GM12878 (cell line): ENCODE data around the gene PLPP3. TPM values are rescaled to one million over a fixed set of nuclear protein-coding genes. Genes with fewer than 3 reads are reported as not detected.

Experiments used
- ATAC-seq: fragments of 200-7000 bp; cut with Tn5 transposase; 3 replicates; pipeline ENCODE4 v1.9.1; 2020; ENCODE audit warnings: mild to moderate bottlenecking, moderate library complexity
- BruUV-seq: library from RNA; stranded (reverse); fragments of 400-500 nt; replicated peaks from 2 replicates; lab custom pipeline; 2021; lab: Mats Ljungman, UMichigan
- CTCF ChIA-PET: fragments of 300-600 bp; sonication (Branson Sonifier 250); formaldehyde crosslinking; extraction: SDS; loops from one replicate; lab custom pipeline; 2021; ENCODE audit warnings: inconsistent platforms; lab: Yijun Ruan, JAX
- POLR2A ChIA-PET: fragments of 350-600 bp; formaldehyde crosslinking; extraction: SDS; loops from one replicate; lab custom pipeline; 2021; ENCODE audit warnings: inconsistent platforms; lab: Charles Lee
- RAD21 ChIA-PET: fragments of 300-600 bp; sonication (Branson Sonifier 250); formaldehyde crosslinking; loops from one replicate; lab custom pipeline; 2023; ENCODE audit warnings: antibody characterized with exemption; ENCODE audit not compliant: unreplicated experiment; lab: Charles Lee
- SMC1A ChIA-PET: fragments of 300-600 bp; sonication (Branson Sonifier 250); formaldehyde crosslinking; loops from one replicate; lab custom pipeline; 2023; ENCODE audit not compliant: unreplicated experiment, uncharacterized antibody; lab: Charles Lee
- DNase-seq: peaks from one replicate; pipeline ENCODE4 v3.0.0-alpha.2; 2011; ENCODE audit warnings: low read depth, low spot score
- FAIRE-seq: peaks from 3 replicates; lab custom pipeline; 2011; peaks lifted over from hg19 to GRCh38; lab: Jason Lieb, UNC
- H2AFZ ChIP-seq: 2 replicates; pipeline ENCODE4 v1.6.0; 2011; ENCODE audit warnings: low read depth, low read length, control low read depth; ENCODE audit not compliant: control insufficient read depth
- H3K27ac ChIP-seq: 2 replicates; pipeline ENCODE4 v1.5.1; 2011; ENCODE audit warnings: control low read depth; ENCODE audit not compliant: control insufficient read depth, insufficient read depth
- H3K27me3 ChIP-seq, 2 experiments: replicated peaks in 1 of 2; 2 replicates each; pipeline versions ENCODE4 v1.6.0 to v1.6.1; 2011; ENCODE audit warnings: low read length in 1 of 2; ENCODE audit not compliant: control insufficient read depth in 2 of 2, insufficient read depth in 2 of 2
- H3K36me3 ChIP-seq, 2 experiments: 2 replicates each; pipeline ENCODE4 v1.5.1; 2011; ENCODE audit warnings: low read length in 1 of 2; ENCODE audit not compliant: control insufficient read depth in 2 of 2, insufficient read depth in 2 of 2
- H3K4me1 ChIP-seq: 2 replicates; pipeline ENCODE4 v1.6.1; 2011; ENCODE audit warnings: mild to moderate bottlenecking, low read length, moderate library complexity, mixed read lengths; ENCODE audit not compliant: control insufficient read depth, insufficient read depth
- H3K4me2 ChIP-seq: 2 replicates; pipeline ENCODE4 v1.6.0; 2011; ENCODE audit warnings: control low read depth; ENCODE audit not compliant: control insufficient read depth, insufficient read depth
- H3K4me3 ChIP-seq: fragments of 200-600 bp; sonication (generic); 2 replicates; pipeline ENCODE4 v1.5.1; 2016
- H3K79me2 ChIP-seq: 2 replicates; pipeline ENCODE4 v1.6.0; 2011; ENCODE audit warnings: low read length; ENCODE audit not compliant: control insufficient read depth, insufficient read depth
- H3K9ac ChIP-seq: 2 replicates; pipeline ENCODE4 v1.8.0; 2011; ENCODE audit warnings: low read length, control low read depth, mixed read lengths; ENCODE audit not compliant: control insufficient read depth, insufficient read depth
- H3K9me3 ChIP-seq: replicated peaks from 3 replicates; pipeline ENCODE4 v1.5.1; 2011; ENCODE audit warnings: mild to moderate bottlenecking, low read length; ENCODE audit not compliant: control insufficient read depth, insufficient read depth
- H4K20me1 ChIP-seq: 2 replicates; pipeline ENCODE4 v1.6.0; 2011; ENCODE audit not compliant: control insufficient read depth, insufficient read depth
- BHLHE40 ChIP-seq, 2 experiments: fragments of 450-650 bp in 1 of 2; IDR thresholded peaks; 2 replicates each; pipeline ENCODE4 v1.6.1; 2011 to 2017; ENCODE audit warnings: low read depth in 2 of 2, borderline replicate concordance in 1 of 2, improper control_type of control experiment in 1 of 2, low read length in 1 of 2, mild to moderate bottlenecking in 1 of 2
- KDM1A ChIP-seq: fragments of 200-600 bp; sonication (generic); IDR thresholded peaks from 2 replicates; pipeline ENCODE4 v1.6.1; 2016; ENCODE audit warnings: borderline replicate concordance
- MEF2A ChIP-seq: IDR thresholded peaks from 2 replicates; pipeline ENCODE4 v1.6.1; 2011; ENCODE audit warnings: low read depth, mild to moderate bottlenecking, low read length, moderate library complexity; ENCODE audit not compliant: insufficient read depth
- NR2C2 ChIP-seq: IDR thresholded peaks from 2 replicates; pipeline ENCODE4 v1.6.1; 2011; ENCODE audit warnings: borderline replicate concordance, low read depth; ENCODE audit not compliant: control insufficient read depth, insufficient read length
- NR2F1 ChIP-seq: fragments of 450-650 bp; conservative IDR thresholded peaks from 2 replicates; pipeline ENCODE4 v1.6.1; 2017; ENCODE audit warnings: mild to moderate bottlenecking
- POLR2AphosphoS2 ChIP-seq: IDR thresholded peaks from 2 replicates; pipeline ENCODE4 v1.6.1; 2011; ENCODE audit warnings: low read depth, mild to moderate bottlenecking, low read length, improper control_type of control experiment, moderate library complexity
- SREBF1 ChIP-seq: IDR thresholded peaks from 2 replicates; pipeline ENCODE4 v1.6.1; 2012; ENCODE audit warnings: mild to moderate bottlenecking, low read length
- SRF ChIP-seq, 2 experiments: IDR thresholded peaks; 2 replicates each; pipeline ENCODE4 v1.6.1; 2011; ENCODE audit warnings: low read depth in 2 of 2, low read length in 2 of 2, mild to moderate bottlenecking in 1 of 2, moderate library complexity in 1 of 2
- WGBS: methylation state at CpG from one replicate; pipeline ENCODE4 v1.1.6; 2016; ENCODE audit warnings: low lambda C conversion rate; ENCODE audit not compliant: insufficient replicate concordance, insufficient coverage; ENCODE audit errors: missing lambda C conversion rate; 5-methylcytosine and 5-hydroxymethylcytosine counted together
- in situ Hi-C: fragments of 300-500 bp; cut with MboI; formaldehyde crosslinking; loops from 9 replicates; pipeline ENCODE4 v1.14.3; 2018; ENCODE audit warnings: mixed read lengths
- intact Hi-C: fragments of 100-400 bp; cut with micrococcal nuclease; formaldehyde crosslinking; loops from one replicate; pipeline ENCODE4 v1.14.2; 2022; ENCODE audit not compliant: unreplicated experiment
- polyA plus RNA-seq, 11 experiments: library from polyadenylated mRNA; depleted of rRNA in 4 of 11; unstranded in 6 of 11; stranded (reverse) in 5 of 11; fragments of >200 nt; fragmentation: Nextera tagmentation in 4 of 11; fragmentation: Illumina TruSeq in 1 of 11; extraction: Ambion mirVana in 4 of 11; extraction: Trizol in 1 of 11; gene quantifications; 1 replicate in 1 of 11; 2 replicates in 10 of 11; pipeline versions ENCODE4 v1.2.1 to v1.2.3, GENCODE V29; 2011 to 2016; ENCODE audit warnings: inconsistent platforms in 2 of 11, missing spikeins in 2 of 11, low read depth in 1 of 11
- total RNA-seq, 4 experiments: library from RNA; depleted of rRNA in 3 of 4; stranded (reverse); fragments of >200 nt in 3 of 4; fragmentation: Illumina TruSeq in 1 of 4; extraction: Trizol in 1 of 4; gene quantifications; 2 replicates each; pipeline versions ENCODE4 v1.2.1 to v1.2.3, GENCODE V29; 2013 to 2021
- TF ChIP-seq, protein P1 (sequence below): IDR thresholded peaks from 2 replicates; pipeline ENCODE4 v1.6.1; 2012; ENCODE audit warnings: mild to moderate bottlenecking, low read depth, low read length
- TF ChIP-seq, protein P2 (sequence below): fragments of 450-650 bp; IDR thresholded peaks from 2 replicates; pipeline ENCODE4 v1.6.1; 2016; ENCODE audit warnings: mild to moderate bottlenecking

Gene PLPP3
- total and polyA plus RNA-seq, 10 of the 15 experiments (the other 5 are each of a cell fraction or from before 2014, with no cell fraction given), result 6.4 to 26.8 (median 9.5) TPM

- Histone ChIP-seq H3K36me3 (no peaks in the 10 kb centered on the region), H2AFZ (no peak overlapping the region), H3K9ac (no peak overlapping the region), H3K4me2 (no peak overlapping the region), H3K9me3 (no peaks in the 10 kb centered on the region), H3K4me1 (no peaks in the 10 kb centered on the region), H3K27me3 (peaks cover 0 to under 1% of the 10 kb centered on the region in 2 experiments; a peak in 1 of 4 replicates), H4K20me1 (no peaks in the 10 kb centered on the region; the same call in 1 of the 2 replicates), H3K79me2 (no peaks in the 10 kb centered on the region), H3K4me3 (no peak overlapping the region), H3K27ac (no peak overlapping the region)
- no TSS peak for BruUV-seq
- ChIA-PET POLR2A (interaction anchor here (0.7 kb wide), 1 partner anchor 83 kb away, joined by 3 read pairs; no protein-coding TSS in a partner anchor), RAD21 (interaction anchor here (1.2 to 13.4 kb wide), 3 partner anchors 11 to 95 kb away, joined by 4 to 138 read pairs (median 63); partner anchors contain the start of gene PLPP3), CTCF (interaction anchor here (1.6 kb wide), 1 partner anchor 96 kb away, joined by 3 read pairs; no protein-coding TSS in a partner anchor), SMC1A (interaction anchor here (0.7 to 5.4 kb wide), 8 partner anchors 11 to 83 kb away, joined by 3 to 30 read pairs (median 8); no protein-coding TSS in a partner anchor)
- DNase-seq (no peak), FAIRE-seq (no peak), ATAC-seq (peak; percentile 36; the same call in 1 of the 3 replicates)
- 37% methylated on average over 1 of the region's 1 CpG for WGBS
- 0 out of 2 replicates have a peak, but pooled peaks have one; percentile 28 for TF ChIP-seq NR2F1
- peak in 1 of 2 experiments; percentile 78; a peak in 2 of 4 replicates for TF ChIP-seq BHLHE40 (IDR thresholded peaks at IDR 0.05; ENCODE audit: borderline replicate concordance in 1 of 2, low read depth in 2 of 2, low read length in 1 of 2)
- no peak for TF ChIP-seq SREBF1
- in situ Hi-C loops (no loop called here), intact Hi-C loops (no loop called here)
These were observed 96.9 kb downstream of the PLPP3 start for GRCh38 chr1:56482486-56482885.

DNA sequence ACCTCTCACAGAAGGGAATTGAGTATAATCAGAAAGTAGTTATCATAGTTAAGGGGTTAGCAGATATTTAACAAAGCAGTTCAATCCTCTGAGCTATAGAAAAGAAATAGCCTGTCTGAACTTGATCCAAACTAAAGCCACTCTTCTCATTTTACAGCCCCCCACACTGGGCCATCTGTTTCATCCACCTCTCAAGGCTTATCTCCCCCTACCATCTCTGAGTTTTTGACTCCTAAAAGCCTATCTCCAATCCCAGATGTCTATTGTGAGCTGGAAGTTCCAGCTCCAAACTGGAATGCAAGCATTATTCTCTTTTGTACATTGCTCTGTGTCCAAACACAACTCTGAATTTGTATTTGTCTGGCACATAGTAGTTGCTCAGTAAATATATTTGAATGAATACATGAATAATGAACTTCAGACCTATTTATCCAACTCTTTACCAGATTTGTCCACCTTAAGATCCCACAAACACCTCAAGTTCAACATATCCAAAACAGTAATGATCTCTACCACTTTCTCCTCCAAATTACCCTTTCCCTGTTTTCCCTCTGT is 98.1 kb downstream of the PLPP3 start:
- Histone ChIP-seq H3K4me3 (no peak overlapping the region), H3K79me2 (no peaks in the 10 kb centered on the region), H3K4me2 (no peak overlapping the region), H2AFZ (no peak overlapping the region), H3K4me1 (no peaks in the 10 kb centered on the region), H3K9me3 (no peaks in the 10 kb centered on the region), H4K20me1 (no peaks in the 10 kb centered on the region; the same call in 1 of the 2 replicates), H3K27me3 (peaks cover 0 to 5% of the 10 kb centered on the region in 2 experiments; a peak in 2 of 4 replicates), H3K36me3 (no peaks in the 10 kb centered on the region), H3K27ac (no peak overlapping the region), H3K9ac (no peak overlapping the region)
- BruUV-seq, result no TSS peak
- intact Hi-C loops, result no loop called here
- ChIA-PET SMC1A (interaction anchor here (0.9 to 5.4 kb wide), 14 partner anchors 10 to 295 kb away, joined by 3 to 30 read pairs (median 8); no protein-coding TSS in a partner anchor), CTCF (interaction anchor here (1.2 to 3.6 kb wide), 7 partner anchors 10 to 97 kb away, joined by 3 to 17 read pairs (median 4); no protein-coding TSS in a partner anchor), RAD21 (interaction anchor here (0.7 to 13.4 kb wide), 8 partner anchors 10 to 101 kb away, joined by 3 to 138 read pairs (median 4); partner anchors contain the start of gene PLPP3), POLR2A (interaction anchor here (1.4 kb wide), 1 partner anchor 347 kb away, joined by 4 read pairs; no protein-coding TSS in a partner anchor)
- FAIRE-seq (no peak), ATAC-seq (no peak), DNase-seq (no peak)
- in situ Hi-C loops, result no loop called here
- no peak for TF ChIP-seq POLR2AphosphoS2
- no peak for TF ChIP-seq KDM1A
- no peak for TF ChIP-seq NR2C2
- no peak for TF ChIP-seq SRF (IDR thresholded peaks at IDR 0.05; ENCODE audit: low read depth in 2 of 2, low read length in 2 of 2)
- TF ChIP-seq MEF2A, result no peak
- TF ChIP-seq, protein P1, sequence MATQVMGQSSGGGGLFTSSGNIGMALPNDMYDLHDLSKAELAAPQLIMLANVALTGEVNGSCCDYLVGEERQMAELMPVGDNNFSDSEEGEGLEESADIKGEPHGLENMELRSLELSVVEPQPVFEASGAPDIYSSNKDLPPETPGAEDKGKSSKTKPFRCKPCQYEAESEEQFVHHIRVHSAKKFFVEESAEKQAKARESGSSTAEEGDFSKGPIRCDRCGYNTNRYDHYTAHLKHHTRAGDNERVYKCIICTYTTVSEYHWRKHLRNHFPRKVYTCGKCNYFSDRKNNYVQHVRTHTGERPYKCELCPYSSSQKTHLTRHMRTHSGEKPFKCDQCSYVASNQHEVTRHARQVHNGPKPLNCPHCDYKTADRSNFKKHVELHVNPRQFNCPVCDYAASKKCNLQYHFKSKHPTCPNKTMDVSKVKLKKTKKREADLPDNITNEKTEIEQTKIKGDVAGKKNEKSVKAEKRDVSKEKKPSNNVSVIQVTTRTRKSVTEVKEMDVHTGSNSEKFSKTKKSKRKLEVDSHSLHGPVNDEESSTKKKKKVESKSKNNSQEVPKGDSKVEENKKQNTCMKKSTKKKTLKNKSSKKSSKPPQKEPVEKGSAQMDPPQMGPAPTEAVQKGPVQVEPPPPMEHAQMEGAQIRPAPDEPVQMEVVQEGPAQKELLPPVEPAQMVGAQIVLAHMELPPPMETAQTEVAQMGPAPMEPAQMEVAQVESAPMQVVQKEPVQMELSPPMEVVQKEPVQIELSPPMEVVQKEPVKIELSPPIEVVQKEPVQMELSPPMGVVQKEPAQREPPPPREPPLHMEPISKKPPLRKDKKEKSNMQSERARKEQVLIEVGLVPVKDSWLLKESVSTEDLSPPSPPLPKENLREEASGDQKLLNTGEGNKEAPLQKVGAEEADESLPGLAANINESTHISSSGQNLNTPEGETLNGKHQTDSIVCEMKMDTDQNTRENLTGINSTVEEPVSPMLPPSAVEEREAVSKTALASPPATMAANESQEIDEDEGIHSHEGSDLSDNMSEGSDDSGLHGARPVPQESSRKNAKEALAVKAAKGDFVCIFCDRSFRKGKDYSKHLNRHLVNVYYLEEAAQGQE, result no peak
- TF ChIP-seq, protein P2, sequence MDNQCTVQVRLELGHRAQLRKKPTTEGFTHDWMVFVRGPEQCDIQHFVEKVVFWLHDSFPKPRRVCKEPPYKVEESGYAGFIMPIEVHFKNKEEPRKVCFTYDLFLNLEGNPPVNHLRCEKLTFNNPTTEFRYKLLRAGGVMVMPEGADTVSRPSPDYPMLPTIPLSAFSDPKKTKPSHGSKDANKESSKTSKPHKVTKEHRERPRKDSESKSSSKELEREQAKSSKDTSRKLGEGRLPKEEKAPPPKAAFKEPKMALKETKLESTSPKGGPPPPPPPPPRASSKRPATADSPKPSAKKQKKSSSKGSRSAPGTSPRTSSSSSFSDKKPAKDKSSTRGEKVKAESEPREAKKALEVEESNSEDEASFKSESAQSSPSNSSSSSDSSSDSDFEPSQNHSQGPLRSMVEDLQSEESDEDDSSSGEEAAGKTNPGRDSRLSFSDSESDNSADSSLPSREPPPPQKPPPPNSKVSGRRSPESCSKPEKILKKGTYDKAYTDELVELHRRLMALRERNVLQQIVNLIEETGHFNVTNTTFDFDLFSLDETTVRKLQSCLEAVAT, result no peak
